GM10847 (cell line): ENCODE measurements around the gene ALDH1A2.

ENCODE experiments used
- POLR2A ChIP-seq: IDR thresholded peaks from 2 replicates; pipeline ENCODE4 v1.6.1; 2011; ENCODE audit not compliant: insufficient read length; ENCODE audit errors: extremely low read depth

ALDH1A2 gene

GRCh38 chr15:58056015-58056414 lies 9.5 kb downstream of the ALDH1A2 start:
- TF ChIP-seq POLR2A = no peak

- TF ChIP-seq POLR2A = no peak
Observed at GRCh38 chr15:58053315-58054153, 12.0 kb downstream of the ALDH1A2 start.

GRCh38 chr15:58052334-58052733 lies 13.2 kb downstream of the ALDH1A2 start:
- no peak for TF ChIP-seq POLR2A

- no peak for TF ChIP-seq POLR2A
Observed at GRCh38 chr15:58049520-58050227, 15.8 kb downstream of the ALDH1A2 start.

GRCh38 chr15:58048261-58048660 lies 17.2 kb downstream of the ALDH1A2 start:
- TF ChIP-seq POLR2A = no peak

GRCh38 chr15:58047149-58047548 lies 18.4 kb downstream of the ALDH1A2 start:
- TF ChIP-seq POLR2A = no peak

GRCh38 chr15:58046467-58046866 lies 19.0 kb downstream of the ALDH1A2 start:
- TF ChIP-seq POLR2A = no peak

GRCh38 chr15:58044551-58044950 lies 21.0 kb downstream of the ALDH1A2 start:
- no peak for TF ChIP-seq POLR2A

GRCh38 chr15:58043192-58043903 lies 22.2 kb downstream of the ALDH1A2 start:
- TF ChIP-seq POLR2A = no peak

GRCh38 chr15:58042006-58042405 lies 23.5 kb downstream of the ALDH1A2 start:
- no peak for TF ChIP-seq POLR2A

GRCh38 chr15:58040150-58040549 lies 25.4 kb downstream of the ALDH1A2 start:
- TF ChIP-seq POLR2A = no peak

- no peak for TF ChIP-seq POLR2A
Observed at GRCh38 chr15:58039079-58040035, 26.2 kb downstream of the ALDH1A2 start.

GRCh38 chr15:58038426-58039078 lies 27.0 kb downstream of the ALDH1A2 start:
- TF ChIP-seq POLR2A = no peak

- no peak for TF ChIP-seq POLR2A
Observed at GRCh38 chr15:58037723-58038301, 27.7 kb downstream of the ALDH1A2 start.

- TF ChIP-seq POLR2A = no peak
Observed at GRCh38 chr15:58036579-58036978, 28.9 kb downstream of the ALDH1A2 start.
